Measurements from ENCODE around the gene RABGAP1L. TPM values are rescaled to one million over a fixed set of nuclear protein-coding genes. Genes with fewer than 3 reads are reported as not detected.

The RABGAP1L gene
- total and polyA plus RNA-seq, 10 of the 15 experiments (the other 5 are each of a cell fraction or from before 2014, with no cell fraction given): 5.8 to 194 (median 113) TPM

DNA sequence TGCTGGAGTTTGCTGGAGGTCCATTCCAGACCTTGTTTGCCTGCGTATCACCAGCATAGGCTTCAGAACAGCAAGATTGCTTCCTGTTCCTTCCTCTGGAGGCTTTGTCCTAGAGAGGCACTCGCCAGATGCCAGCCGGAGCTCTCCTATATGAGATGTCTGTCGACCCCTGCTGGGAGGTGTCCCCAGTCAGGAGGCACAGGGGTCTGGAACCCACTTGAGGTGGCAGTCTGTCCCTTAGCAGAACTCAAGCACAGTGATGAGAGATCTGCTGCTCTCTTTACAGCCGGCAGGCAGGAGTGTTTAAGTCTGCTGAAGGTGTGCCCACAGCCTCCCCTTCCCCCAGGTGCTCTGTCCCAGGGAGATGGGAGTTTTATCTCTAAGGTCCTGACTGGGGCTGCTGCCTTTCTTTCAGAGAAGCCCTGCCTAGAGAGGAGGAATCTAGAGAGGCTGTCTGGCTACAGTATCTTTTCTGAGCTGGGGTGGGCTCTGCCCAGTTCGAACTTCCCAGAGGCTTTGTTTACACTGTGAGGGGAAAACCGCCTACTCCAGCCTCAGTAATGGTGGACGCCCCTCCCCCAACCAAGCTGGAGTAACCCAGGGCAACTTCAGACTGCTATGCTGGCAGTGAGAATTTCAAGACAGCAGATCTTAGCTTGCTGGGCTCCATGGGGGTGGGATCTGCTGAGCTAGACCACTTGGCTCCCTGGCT lies 493.4 kb downstream of the RABGAP1L start (continued):
- TF ChIP-seq, protein P1, sequence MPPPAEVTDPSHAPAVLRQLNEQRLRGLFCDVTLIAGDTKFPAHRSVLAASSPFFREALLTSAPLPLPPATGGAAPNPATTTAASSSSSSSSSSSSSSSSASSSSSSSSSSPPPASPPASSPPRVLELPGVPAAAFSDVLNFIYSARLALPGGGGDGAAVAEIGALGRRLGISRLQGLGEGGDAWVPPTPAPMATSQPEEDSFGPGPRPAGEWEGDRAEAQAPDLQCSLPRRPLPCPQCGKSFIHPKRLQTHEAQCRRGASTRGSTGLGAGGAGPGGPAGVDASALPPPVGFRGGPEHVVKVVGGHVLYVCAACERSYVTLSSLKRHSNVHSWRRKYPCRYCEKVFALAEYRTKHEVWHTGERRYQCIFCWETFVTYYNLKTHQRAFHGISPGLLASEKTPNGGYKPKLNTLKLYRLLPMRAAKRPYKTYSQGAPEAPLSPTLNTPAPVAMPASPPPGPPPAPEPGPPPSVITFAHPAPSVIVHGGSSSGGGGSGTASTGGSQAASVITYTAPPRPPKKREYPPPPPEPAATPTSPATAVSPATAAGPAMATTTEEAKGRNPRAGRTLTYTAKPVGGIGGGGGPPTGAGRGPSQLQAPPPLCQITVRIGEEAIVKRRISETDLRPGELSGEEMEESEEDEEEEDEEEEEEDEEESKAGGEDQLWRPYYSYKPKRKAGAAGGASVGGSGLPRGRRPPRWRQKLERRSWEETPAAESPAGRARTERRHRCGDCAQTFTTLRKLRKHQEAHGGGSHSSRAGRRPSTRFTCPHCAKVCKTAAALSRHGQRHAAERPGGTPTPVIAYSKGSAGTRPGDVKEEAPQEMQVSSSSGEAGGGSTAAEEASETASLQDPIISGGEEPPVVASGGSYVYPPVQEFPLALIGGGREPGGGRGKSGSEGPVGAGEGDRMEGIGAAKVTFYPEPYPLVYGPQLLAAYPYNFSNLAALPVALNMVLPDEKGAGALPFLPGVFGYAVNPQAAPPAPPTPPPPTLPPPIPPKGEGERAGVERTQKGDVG (CRISPR knock-in tag; IDR thresholded peaks at IDR 0.05): no peak
- no peak for TF ChIP-seq POLR2AphosphoS5 (IDR thresholded peaks at IDR 0.05; ENCODE audit: low read length)
- no peak for TF ChIP-seq WRNIP1 (IDR thresholded peaks at IDR 0.05; ENCODE audit: borderline replicate concordance, low read depth, low read length)
- no peak for TF ChIP-seq PML (IDR thresholded peaks at IDR 0.05; ENCODE audit: low read length)
- TF ChIP-seq, protein P2, sequence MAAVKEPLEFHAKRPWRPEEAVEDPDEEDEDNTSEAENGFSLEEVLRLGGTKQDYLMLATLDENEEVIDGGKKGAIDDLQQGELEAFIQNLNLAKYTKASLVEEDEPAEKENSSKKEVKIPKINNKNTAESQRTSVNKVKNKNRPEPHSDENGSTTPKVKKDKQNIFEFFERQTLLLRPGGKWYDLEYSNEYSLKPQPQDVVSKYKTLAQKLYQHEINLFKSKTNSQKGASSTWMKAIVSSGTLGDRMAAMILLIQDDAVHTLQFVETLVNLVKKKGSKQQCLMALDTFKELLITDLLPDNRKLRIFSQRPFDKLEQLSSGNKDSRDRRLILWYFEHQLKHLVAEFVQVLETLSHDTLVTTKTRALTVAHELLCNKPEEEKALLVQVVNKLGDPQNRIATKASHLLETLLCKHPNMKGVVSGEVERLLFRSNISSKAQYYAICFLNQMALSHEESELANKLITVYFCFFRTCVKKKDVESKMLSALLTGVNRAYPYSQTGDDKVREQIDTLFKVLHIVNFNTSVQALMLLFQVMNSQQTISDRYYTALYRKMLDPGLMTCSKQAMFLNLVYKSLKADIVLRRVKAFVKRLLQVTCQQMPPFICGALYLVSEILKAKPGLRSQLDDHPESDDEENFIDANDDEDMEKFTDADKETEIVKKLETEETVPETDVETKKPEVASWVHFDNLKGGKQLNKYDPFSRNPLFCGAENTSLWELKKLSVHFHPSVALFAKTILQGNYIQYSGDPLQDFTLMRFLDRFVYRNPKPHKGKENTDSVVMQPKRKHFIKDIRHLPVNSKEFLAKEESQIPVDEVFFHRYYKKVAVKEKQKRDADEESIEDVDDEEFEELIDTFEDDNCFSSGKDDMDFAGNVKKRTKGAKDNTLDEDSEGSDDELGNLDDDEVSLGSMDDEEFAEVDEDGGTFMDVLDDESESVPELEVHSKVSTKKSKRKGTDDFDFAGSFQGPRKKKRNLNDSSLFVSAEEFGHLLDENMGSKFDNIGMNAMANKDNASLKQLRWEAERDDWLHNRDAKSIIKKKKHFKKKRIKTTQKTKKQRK (IDR thresholded peaks at IDR 0.05; ENCODE audit: low read depth, low read length): no peak
- TF ChIP-seq CBX3 (IDR thresholded peaks at IDR 0.05; ENCODE audit: borderline replicate concordance, low read depth): no peak
- TF ChIP-seq CEBPB (IDR thresholded peaks at IDR 0.05; ENCODE audit: borderline replicate concordance in 1 of 2, low read depth in 2 of 2, low read length in 2 of 2): no peak
- no peak for TF ChIP-seq RUNX3 (IDR thresholded peaks at IDR 0.05; ENCODE audit: low read length)
- no peak for TF ChIP-seq TCF7 (IDR thresholded peaks at IDR 0.05; ENCODE audit: borderline replicate concordance)
- no peak for TF ChIP-seq RAD51 (IDR thresholded peaks at IDR 0.05)
- no peak for TF ChIP-seq PAX5 (IDR thresholded peaks at IDR 0.05; ENCODE audit: borderline replicate concordance, low read depth, low read length)
- TF ChIP-seq USF2 (IDR thresholded peaks at IDR 0.05; ENCODE audit: borderline replicate concordance, low read depth, low read length): no peak
- TF ChIP-seq MYC (IDR thresholded peaks at IDR 0.05; ENCODE audit: insufficient read depth, insufficient read length, insufficient replicate concordance, low read length, severe bottlenecking): no peak
- no peak for TF ChIP-seq ETV6 (conservative IDR thresholded peaks at IDR 0.05 in 1 of 2, IDR thresholded peaks at IDR 0.05 in 1 of 2; ENCODE audit: borderline replicate concordance in 1 of 2, low read depth in 1 of 2)

All from GM12878 (cell line).